ENCODE results near the gene ATAD1. TPM values are rescaled to one million over a fixed set of nuclear protein-coding genes. Genes with fewer than 3 reads are reported as not detected.
"Not testable (repeated sequence)": the region's sequence is repeated elsewhere in the genome, so short reads cannot be mapped to it uniquely, and the experiment has no call there.

ATAD1 gene
- total and polyA plus RNA-seq, 10 of the 15 experiments (the other 5 are each of a cell fraction or from before 2014, with no cell fraction given) = 24.7 to 59.3 (median 41.1) TPM

- in situ Hi-C loops (cut with MboI); H4K20me1 ChIP-seq (ENCODE audit: control insufficient read depth, insufficient read depth); H3K4me1 ChIP-seq (ENCODE audit: control insufficient read depth, insufficient read depth, low read length); ATAC-seq; H3K27ac ChIP-seq (ENCODE audit: control insufficient read depth, insufficient read depth); intact Hi-C loops (cut with micrococcal nuclease; ENCODE audit: unreplicated experiment); H2AFZ ChIP-seq (ENCODE audit: control insufficient read depth, low read depth, low read length); H3K4me2 ChIP-seq (ENCODE audit: control insufficient read depth, insufficient read depth); H3K36me3 ChIP-seq (ENCODE audit: control insufficient read depth in 2 of 2, insufficient read depth in 2 of 2, low read length in 1 of 2); H3K9ac ChIP-seq (ENCODE audit: control insufficient read depth, insufficient read depth, low read length); BruUV-seq (replicated peaks); H3K27me3 ChIP-seq (replicated peaks in 1 of 2; ENCODE audit: control insufficient read depth in 2 of 2, insufficient read depth in 2 of 2, low read length in 1 of 2); H3K9me3 ChIP-seq (replicated peaks; ENCODE audit: control insufficient read depth, insufficient read depth, low read length); H3K4me3 ChIP-seq; FAIRE-seq; DNase-seq (ENCODE audit: low read depth, low spot score); H3K79me2 ChIP-seq (ENCODE audit: control insufficient read depth, insufficient read depth, low read length): not testable (repeated sequence)
- CTCF ChIA-PET = interaction anchor here (0.6 kb wide), 1 partner anchor 103 kb away, joined by 4 read pairs; no protein-coding TSS in a partner anchor
- WGBS (ENCODE audit: insufficient coverage, insufficient replicate concordance, low lambda C conversion rate, missing lambda C conversion rate) = 93% methylated on average over 8 of the region's 8 CpGs
- SMC1A ChIA-PET (ENCODE audit: uncharacterized antibody, unreplicated experiment) = interaction anchor here (0.6 to 1.6 kb wide), 4 partner anchors 19 to 543 kb away, joined by 3 read pairs; partner anchors contain the start of gene ATAD1
- RAD21 ChIA-PET (ENCODE audit: unreplicated experiment) = interaction anchor here (1.3 kb wide), 1 partner anchor 543 kb away, joined by 4 read pairs; no protein-coding TSS in a partner anchor
- POLR2A ChIA-PET = interaction anchor here (0.7 to 0.8 kb wide), 2 partner anchors 15 to 28 kb away, joined by 4 to 5 read pairs; no protein-coding TSS in a partner anchor
These were observed 28.7 kb upstream of the ATAD1 start for GRCh38 chr10:87846711-87847110.

GRCh38 chr10:87846023-87846422 lies 28.0 kb upstream of the ATAD1 start:
- no TSS peak for BruUV-seq (replicated peaks)
- Histone ChIP-seq H3K9me3 (replicated peaks; ENCODE audit: control insufficient read depth, insufficient read depth, low read length) (no peaks in the 10 kb centered on the region; the same call in 2 of the 3 replicates), H3K36me3 (ENCODE audit: control insufficient read depth in 2 of 2, insufficient read depth in 2 of 2, low read length in 1 of 2) (no peaks in the 10 kb centered on the region), H3K9ac (ENCODE audit: control insufficient read depth, insufficient read depth, low read length) (no peak overlapping the region), H4K20me1 (ENCODE audit: control insufficient read depth, insufficient read depth) (no peaks in the 10 kb centered on the region), H2AFZ (ENCODE audit: control insufficient read depth, low read depth, low read length) (no peak overlapping the region), H3K4me3 (no peak overlapping the region), H3K4me1 (ENCODE audit: control insufficient read depth, insufficient read depth, low read length) (peaks cover 3% of the 10 kb centered on the region), H3K4me2 (ENCODE audit: control insufficient read depth, insufficient read depth) (no peak overlapping the region), H3K27ac (ENCODE audit: control insufficient read depth, insufficient read depth) (no peak overlapping the region), H3K27me3 (replicated peaks in 1 of 2; ENCODE audit: control insufficient read depth in 2 of 2, insufficient read depth in 2 of 2, low read length in 1 of 2) (no peaks in the 10 kb centered on the region), H3K79me2 (ENCODE audit: control insufficient read depth, insufficient read depth, low read length) (no peaks in the 10 kb centered on the region)
- CTCF ChIA-PET = interaction anchor here (0.6 to 1.4 kb wide), 4 partner anchors 14 to 313 kb away, joined by 3 to 4 read pairs (median 4); no protein-coding TSS in a partner anchor
- no peak for DNase-seq (ENCODE audit: low read depth, low spot score)
- FAIRE-seq = no peak
- ATAC-seq = no peak
- 92% methylated on average over 7 of the region's 7 CpGs for WGBS (ENCODE audit: insufficient coverage, insufficient replicate concordance, low lambda C conversion rate, missing lambda C conversion rate)
- POLR2A ChIA-PET = interaction anchor here (0.5 to 0.9 kb wide), 4 partner anchors 16 to 47 kb away, joined by 3 to 5 read pairs (median 4); no protein-coding TSS in a partner anchor
- SMC1A ChIA-PET (ENCODE audit: uncharacterized antibody, unreplicated experiment) = interaction anchor here (0.6 to 1.7 kb wide), 9 partner anchors 11 to 706 kb away, joined by 3 to 12 read pairs (median 3); partner anchors contain the start of gene ATAD1
- intact Hi-C loops (cut with micrococcal nuclease; ENCODE audit: unreplicated experiment) = no loop called here
- RAD21 ChIA-PET (ENCODE audit: unreplicated experiment) = interaction anchor here (1.0 to 1.3 kb wide), 2 partner anchors 11 to 544 kb away, joined by 3 to 4 read pairs; no protein-coding TSS in a partner anchor
- in situ Hi-C loops (cut with MboI) = no loop called here
- TF ChIP-seq USF2 (IDR thresholded peaks at IDR 0.05; ENCODE audit: borderline replicate concordance, low read depth, low read length) (no peak), SRF (IDR thresholded peaks at IDR 0.05; ENCODE audit: low read depth in 2 of 2, low read length in 2 of 2) (no peak), ZSCAN29 (IDR thresholded peaks at IDR 0.05) (no peak), IKZF2 (IDR thresholded peaks at IDR 0.05) (no peak), GABPA (IDR thresholded peaks at IDR 0.05; ENCODE audit: low read depth) (no peak), HSF1 (IDR thresholded peaks at IDR 0.05; ENCODE audit: low read depth, low read length) (no peak), MLLT1 (IDR thresholded peaks at IDR 0.05) (no peak), ZBTB11 (CRISPR knock-in tag; IDR thresholded peaks at IDR 0.05) (no peak)

Data from GM12878 (cell line).